Measurements from ENCODE around the gene TOM1.

The TOM1 gene

DNA sequence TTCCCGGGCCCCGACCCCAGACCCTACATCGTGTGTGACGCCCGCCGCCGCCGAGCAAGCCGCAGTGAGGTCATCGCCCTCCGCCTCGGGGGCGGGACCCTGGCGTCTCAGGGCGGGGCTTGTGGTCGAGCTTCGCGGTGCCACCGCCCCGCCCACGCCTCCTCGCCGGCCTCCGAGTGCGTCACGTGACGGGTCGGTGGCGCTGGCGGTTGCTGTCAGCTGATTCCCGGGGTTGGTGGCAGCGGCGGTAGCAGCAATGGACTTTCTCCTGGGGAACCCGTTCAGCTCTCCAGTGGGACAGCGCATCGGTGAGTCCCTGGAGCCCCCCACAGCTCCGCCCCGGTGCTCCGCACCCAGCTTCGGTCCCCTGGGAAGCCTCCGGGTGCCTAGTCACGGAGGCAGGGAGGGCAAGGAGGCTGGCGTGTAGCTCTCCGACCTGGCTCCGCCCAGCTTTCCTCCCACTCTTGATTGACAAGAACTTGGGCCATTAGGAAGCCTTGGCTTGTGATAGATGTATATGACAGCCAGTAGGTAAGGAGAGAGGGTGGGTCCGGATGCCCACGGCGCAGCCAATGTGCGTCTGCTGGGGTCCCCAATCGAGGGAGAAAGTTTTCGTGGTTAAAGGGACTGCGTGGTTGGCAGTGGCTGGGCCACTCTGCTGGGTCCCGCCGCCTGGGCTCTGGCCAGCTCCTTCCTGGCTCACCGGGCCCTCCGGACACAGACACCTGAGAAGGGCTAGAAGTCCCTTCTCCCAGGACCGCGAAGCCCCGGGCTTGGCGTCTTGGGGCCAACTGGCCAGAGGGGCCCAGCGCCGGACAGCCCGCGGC, at the start of gene TOM1:
Gene TOM1, plus strand, starts transcription at position 222 of the 827 bp plus-strand sequence. Its CDS starts 35 bp downstream, at position 257.
- DNase-seq (ENCODE audit: low read depth in 2 of 2), result peak; percentile 91 to 96

DNA sequence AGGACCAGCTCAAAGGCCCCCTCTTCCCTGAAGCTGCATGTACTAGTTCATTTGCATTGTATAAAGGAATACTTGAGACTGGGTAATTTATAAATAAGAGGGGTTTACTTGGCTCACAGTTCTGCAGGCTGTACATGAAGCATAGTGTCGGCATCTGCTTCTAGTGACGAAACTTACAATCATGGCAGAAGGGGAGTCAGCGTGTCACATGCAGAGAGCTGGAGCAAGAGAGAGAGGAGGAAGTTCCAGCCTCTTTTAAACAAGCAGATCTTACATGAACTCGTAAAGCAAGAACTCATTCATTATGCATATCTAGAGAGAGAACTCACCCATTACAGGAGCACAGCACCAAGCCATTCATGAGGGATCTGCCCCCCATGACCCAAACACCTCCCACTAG, 49.5 kb upstream of the TOM1 start:
- no peak for DNase-seq (ENCODE audit: low read depth in 2 of 2)

DNA sequence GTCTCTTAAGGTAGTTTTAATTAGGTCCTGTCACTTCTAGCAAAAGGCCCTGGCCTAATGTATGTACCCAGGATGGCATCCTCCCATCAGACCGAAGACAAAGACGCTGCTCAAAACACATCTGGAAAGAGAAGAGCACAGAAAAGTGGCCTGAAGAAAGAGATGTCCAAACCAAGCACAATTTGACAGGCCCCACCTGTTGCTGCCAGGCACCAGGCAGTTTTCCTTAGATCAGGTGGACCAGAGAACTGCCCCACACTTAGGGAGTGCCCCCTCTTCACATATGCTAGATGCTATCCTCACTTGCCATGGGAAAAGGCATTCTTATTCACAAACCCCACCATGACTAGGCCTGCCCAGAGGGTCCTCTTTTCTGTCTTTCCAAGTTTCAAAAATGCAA, 45.7 kb upstream of the TOM1 start:
- DNase-seq (ENCODE audit: low read depth in 2 of 2), result no peak

DNA sequence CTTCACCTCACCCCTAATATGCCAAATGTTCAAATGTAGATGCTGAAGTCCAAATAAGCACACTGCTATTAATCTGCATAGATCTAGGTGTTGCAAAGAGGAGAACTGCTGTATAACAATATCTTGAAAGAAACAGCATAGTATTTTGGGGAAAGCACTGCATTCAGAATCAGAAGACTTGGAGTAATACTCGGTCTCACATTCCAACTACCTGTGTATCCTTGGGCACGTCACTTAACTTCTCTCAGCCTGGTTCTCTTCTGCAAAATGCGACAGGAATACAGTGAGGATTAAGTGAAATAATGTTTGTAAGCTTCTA, 42.7 kb upstream of the TOM1 start:
- DNase-seq (ENCODE audit: low read depth in 2 of 2), result no peak

DNA sequence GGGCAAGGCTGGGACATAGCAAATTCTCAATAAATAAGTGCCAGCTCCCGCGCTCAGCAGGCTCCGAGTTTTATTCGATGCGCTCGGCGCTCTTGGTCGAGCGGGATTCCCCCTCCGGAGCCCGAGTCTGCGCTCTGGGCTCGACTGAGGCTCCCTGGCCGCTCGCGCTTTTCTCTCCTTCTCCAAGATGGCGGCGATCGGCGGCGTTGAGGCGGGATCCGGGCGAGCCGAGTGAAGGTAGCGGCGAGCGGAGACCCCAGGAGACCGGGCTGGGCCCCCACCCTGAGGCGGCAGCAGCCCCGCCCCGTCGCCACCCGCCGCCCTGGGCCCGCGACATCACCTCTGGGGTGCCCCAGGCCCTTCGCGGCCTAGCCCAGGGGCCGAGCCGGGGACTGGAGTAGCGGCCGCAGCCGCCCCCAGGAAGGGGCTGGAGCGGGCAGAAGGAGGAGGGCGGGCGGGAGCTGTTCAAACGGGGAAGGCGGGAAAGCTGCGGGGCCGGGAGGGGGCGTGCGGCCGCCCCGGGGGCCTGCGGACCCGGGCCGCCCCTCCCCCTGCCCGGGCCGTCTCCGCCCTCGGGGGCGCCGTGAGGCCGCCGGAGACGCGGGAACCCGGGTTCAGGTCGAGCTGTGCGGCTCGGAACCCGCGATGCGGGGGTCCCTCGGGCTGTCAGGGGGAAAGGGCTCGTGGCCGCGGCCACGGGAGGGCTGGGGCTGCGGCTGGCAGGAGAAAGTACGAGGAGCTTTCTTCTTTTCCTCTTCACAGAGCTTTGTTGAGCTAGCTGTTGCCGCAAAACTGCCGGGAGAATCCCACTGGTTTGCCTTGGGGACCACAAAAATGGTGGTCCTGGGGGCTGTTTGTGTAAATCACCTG, 42.1 kb upstream of the TOM1 start, which contains the start of gene HMGXB4:
Gene HMGXB4, plus strand, starts transcription at position 173 of the 870 bp plus-strand sequence. CDS start 4,898 bp downstream, outside the sequence.
- DNase-seq (ENCODE audit: low read depth in 2 of 2), result peak; percentile 77 to 80

DNA sequence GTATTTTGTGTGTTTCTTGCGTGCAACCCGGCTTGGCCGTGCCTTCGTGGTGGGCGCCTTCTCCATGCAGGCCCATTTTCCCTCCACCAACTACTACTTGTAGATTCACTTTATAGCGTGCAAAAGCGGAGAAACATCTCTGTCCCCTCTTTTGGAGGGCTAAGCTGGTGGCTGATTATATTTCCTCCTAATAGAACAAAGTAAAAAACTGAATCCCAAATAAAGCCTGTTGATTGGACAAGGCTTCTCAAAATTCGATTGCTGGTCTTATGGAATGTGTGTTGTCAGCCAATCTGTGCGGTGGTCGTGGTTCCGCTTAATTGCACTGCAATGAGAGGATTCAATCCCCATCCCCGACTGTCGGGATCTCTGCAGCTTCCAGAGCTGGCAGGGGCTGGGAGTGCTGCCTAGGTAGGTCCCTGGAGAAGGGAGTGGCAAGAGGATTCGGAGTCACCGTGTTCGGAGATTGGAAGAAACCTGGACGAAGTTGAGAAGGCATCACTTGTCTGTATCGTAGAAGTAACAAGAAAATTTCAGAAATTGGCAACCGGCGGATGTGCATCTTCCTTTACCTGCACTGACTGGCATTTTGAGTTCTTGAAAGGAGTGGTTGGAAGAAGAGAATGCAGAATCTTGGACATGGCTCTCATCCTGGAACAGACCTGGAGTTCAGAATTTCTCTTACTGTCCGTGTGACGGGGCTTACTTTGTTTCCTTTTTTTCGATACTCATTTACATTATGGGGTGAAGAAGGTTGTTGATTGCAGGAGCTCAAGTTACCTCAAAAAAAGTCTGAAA, 41.3 kb upstream of the TOM1 start:
- no peak for DNase-seq (ENCODE audit: low read depth in 2 of 2)

DNA sequence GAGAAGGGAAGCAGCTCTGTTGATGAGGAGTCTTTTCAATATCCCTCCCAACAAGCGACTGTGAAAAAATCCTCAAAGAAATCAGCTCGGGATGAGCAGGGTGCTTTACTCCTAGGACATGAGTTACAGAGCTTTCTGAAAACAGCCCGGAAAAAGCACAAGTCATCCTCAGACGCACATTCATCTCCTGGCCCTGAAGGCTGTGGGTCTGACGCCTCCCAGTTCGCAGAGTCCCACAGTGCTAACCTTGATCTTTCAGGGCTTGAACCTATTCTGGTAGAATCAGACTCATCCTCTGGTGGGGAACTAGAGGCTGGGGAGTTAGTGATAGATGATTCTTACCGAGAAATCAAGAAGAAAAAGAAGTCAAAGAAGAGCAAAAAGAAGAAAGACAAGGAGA, 34.7 kb upstream of the TOM1 start:
- DNase-seq (ENCODE audit: low read depth in 2 of 2), result no peak

DNA sequence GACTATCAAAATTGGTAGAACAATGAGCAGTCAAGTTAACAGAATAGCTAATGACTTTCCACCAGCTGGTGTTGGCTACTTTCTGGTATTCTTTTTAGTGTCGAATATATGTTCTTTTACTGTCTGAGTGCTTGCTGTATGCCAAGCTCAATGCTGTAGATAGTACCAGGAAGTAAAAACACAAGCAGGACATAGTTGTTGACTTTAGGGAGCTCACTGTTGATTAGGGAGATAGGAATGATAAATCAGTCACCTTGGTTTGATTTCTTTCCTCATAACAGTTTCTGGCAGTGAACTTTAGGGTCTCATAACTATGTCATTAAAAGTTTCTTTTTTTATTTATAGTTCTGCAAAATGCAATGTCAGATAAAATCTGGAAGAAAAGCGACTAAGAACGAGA, 33.4 kb upstream of the TOM1 start:
- no peak for DNase-seq (ENCODE audit: low read depth in 2 of 2)

DNA sequence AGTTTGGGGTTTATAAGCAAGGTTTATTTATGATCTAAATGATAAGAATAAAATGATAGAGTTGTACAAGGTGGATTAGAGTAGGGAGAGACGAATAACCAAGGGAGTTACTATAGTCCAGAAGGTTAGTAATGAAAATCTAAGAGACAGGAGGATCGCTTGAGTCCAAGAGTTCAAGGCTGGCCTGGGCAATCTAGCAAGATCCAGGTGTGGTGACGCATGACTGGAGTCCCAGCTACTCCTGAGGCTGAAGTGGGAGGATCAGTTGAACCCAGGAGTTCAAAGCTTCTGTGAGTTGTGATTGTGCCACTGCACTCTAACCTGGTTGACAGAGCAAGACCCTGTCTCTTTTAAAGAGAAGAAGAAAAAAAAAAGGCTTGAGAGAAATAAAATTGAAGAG, 30.1 kb upstream of the TOM1 start:
- no peak for DNase-seq (ENCODE audit: low read depth in 2 of 2)

DNA sequence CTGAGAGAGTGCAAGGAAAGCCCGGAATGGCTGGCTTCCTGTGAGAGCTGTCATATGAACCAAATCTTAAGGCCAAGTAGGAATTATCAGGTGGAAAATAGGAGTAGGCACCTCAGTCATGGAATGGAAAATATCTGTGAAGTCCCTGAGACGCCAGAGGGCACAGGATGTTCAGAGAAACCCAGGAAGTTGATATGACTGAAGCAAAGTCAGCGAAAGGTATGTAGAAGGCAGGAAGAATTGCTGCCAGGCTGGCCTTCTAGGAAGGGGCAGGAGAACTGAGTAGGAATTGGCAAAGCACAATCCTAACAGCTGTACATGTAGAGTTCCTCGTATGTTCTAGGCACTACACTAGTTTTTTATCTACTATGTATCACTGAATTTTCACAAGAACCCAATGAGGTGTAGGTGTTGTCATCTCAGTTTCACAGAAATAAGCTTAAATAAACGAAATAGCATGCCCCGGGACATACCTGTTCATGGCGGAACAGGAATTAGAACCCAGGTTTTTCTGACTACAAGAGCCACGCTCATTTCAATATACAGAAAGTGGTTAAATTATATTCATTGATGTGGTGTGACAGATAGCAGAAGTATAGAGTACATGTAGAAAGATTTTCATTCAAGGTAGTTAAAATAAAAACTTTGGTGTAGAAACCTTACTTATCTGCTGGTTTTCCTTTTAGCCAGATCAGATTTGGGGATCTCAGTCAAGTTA, 25.4 kb upstream of the TOM1 start:
- DNase-seq (ENCODE audit: low read depth in 2 of 2), result no peak

DNA sequence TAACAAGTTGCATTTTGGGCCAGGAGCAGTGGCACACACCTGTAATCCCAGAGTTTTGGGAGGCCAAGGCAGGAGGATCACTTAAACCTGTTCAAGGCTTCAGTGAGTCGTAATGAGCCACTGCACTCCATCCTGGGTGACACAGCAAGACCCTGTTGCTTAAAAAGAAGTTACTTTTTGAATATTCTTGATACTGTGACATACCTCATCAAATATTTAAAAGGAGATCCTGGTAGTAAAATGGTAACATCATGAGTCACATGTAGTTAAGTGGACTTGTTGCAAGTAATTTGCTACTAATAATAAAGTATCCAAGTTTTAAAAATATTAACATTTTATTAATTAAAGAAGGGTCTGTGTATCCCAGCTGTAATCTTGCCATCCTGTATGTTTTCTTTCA, 24.1 kb upstream of the TOM1 start:
- DNase-seq (ENCODE audit: low read depth in 2 of 2), result no peak

DNA sequence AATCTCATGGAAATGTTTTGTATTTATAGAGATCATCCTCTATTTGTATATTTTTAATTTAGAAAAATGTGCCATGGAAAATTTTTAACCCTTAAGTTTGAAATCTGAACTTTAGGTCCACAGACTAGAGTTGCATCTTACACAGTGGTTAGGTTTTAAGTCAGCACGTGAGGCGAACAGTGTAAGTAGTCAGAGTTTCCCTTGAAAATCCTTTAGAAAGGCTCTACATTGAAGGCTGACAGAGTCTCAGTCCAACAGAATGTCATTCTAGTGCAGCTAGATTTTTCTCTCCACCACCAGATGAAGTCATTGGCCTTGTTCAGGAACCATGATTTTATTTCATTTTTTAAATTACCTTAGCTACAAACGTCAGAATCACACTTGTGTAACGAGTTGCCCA, 23.7 kb upstream of the TOM1 start:
- DNase-seq (ENCODE audit: low read depth in 2 of 2), result no peak

DNA sequence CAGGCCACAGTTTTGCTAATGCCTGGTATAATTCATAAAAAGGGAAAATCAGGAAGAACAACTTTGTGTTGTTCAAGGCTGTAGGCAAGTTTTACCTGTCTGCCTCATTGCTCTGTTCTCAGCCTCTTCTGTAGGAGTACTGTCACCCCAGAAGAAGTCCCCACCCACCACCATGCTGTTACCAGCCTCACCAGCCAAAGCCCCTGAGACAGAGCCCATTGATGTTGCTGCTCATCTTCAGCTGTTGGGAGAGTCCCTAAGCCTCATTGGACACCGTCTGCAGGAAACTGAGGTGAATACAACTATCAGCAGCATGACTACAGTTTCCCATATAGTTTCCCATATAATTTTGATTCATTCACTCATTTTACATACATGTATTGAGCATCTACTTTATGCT, 11.6 kb upstream of the TOM1 start:
- no peak for DNase-seq (ENCODE audit: low read depth in 2 of 2)

DNA sequence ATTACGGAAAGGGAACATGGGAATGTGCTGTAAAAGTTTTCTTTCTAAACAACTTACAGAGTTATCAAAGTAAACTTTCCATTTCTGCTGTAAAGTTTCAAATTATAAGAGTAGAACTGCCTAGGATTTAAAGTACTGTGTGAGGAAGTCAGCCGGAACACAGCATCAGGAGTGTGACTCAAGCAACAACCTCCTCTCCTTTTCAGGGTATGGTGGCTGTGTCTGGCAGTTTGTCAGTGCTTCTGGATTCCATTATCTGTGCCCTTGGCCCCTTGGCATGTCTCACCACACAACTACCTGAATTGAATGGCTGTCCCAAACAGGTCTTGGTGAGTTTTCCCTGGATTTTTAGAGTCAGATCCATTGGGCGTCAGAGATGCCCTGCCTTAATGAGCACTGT, 6.9 kb upstream of the TOM1 start:
- no peak for DNase-seq (ENCODE audit: low read depth in 2 of 2)

DNA sequence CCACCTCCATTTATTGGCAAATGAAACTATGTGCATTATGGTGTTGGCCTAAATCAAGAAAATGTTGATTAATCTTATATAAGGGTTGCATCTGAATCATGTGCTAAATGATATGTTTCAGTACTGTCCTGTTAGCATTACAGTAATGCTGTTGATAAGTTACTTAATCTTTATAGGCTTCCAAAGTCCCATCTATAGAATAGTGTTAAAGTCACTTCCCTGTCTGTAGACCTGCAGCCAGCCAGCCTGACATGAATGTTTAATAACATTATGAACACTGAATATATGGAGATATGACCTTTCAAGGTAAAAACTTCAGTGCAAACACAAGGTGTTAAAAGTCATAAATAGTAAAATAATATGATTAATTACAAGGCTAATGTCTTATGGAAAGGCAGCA, 3.6 kb upstream of the TOM1 start:
- DNase-seq (ENCODE audit: low read depth in 2 of 2), result no peak

DNA sequence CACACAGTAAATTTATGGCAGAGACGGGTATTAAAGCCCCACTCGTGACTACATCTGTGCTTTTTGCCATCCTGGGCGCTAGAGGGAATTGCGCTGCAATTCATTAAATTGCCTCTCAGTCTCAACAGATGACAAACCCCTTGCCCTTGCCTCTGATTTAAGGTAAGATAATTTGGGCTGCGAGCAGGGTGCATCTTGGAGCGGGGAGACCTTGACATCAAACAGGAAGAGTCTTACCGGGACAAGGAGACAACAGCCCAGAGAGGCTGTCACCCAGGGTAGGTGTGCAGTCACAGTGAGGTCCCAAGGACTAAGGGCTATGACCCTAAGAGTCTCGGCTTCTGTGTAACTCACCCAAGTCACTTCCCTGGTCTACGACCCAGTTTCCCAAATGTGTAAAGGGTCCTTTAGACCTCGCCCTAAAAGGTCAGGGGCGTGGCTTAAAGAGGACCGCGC, 449 bp upstream of the TOM1 start:
- DNase-seq (ENCODE audit: low read depth in 2 of 2), result no peak

DNA sequence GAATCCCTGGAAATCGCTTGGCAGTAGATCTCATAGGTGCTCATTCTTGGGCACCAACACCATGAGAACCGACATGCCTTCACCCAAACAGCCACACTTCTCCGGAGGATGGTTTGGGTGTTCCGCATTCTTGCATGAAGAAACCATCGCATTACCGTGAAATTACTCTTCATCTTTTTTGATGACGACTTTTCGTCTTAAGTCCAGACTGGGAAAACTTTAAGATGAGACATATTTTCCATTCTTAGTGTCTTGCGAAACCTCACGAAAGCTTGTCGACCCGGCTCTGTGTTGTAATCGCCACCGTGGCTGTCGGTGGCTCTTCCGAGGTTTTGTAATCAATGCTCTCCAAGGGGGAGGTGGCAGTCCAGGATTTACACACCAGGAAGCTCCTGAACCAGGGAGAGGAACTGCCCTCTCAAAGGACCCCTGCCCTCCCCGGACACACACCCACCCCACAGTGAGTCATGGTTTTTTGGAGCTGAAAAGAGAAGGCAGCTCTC, 1.7 kb downstream of the TOM1 start:
- DNase-seq (ENCODE audit: low read depth in 2 of 2), result no peak

DNA sequence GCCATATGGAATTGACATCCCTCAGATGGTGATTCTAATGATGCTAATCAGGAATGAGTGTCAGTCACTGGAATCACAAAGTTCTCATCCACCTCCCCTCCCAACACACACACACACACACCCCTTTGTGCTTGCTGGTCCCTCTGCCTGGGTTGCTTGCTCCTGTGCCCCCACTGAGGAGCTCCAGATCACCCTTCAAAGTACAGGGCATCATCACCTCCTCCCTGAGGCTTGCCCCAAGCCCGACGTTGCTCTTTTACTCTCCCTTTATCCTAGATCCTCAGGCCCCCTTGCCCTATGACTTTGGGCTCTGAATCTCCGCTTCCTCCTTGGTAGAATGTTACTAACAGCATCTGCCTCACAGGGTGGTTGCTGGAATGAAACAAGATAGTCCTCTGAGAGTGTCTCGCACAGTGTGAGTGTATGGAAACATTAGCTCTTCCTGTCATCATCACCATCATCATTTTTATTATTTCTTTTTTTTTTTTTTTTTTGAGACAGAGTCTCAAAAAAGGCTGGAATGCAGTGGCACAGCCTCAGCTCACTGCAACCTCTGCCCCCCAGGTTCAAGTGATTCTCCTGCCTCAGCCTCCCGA, 3.4 kb downstream of the TOM1 start:
- no peak for DNase-seq (ENCODE audit: low read depth in 2 of 2)

DNA sequence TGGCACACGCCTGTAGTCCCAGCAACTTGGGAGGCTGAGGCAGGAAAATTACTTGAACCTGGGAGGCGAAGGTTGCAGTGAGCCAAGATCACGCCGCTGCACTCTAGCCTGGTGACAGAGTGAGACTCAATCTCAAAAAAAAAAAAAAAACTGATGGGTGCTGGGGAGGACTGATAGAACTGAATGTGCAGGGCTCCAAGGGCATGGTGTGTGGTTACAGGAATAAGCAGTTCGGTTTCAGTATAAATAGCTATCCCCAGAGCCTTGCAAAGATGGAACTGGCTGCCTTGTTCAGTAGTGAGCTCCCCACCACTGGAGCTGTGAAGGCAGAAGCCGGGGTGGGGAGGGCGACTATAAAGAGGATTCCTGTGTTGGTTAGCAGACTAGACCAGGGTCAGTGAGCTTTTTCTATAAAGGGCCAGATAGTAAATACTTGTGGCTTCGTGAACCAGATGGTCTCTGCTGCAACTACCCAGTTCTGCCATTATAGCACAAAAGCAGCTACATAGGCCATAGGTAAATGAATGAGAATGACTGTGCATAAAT, 5.9 kb downstream of the TOM1 start:
- DNase-seq (ENCODE audit: low read depth in 2 of 2), result no peak

DNA sequence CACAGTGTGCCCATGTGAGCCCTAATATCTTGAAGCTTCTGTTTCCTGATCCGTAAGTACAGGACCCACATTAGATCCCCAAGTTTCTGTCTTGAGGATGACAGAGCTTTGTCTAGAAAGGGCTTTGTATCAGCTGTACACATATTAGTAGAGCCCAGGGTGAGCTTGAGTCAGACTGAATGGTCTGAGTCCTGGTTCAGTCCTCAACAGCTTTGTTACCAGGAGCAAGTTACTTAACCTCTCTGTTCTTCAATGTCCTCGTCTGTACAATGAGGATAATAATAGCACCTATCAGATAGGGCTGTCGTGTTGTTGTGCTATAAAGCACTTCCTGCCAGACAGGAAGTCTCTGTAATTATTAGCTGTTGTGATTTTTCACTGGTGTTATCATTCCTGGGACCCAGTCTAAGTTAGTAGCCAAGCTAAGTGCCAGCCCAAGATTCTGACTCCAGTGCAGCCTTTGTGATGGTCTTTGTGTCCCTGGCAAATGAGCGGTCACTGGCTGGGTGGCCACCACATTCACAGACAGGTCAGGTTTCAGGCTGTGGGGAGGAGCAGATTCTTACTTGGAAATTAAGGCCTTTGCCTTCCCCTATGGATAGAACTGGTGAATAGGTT, 6.8 kb downstream of the TOM1 start:
- no peak for DNase-seq (ENCODE audit: low read depth in 2 of 2)

All from stimulated activated CD4-positive, alpha-beta T cell treated with anti-CD3 and anti-CD28 coated beads, Interleukin-12 subunit alpha, Interleukin-12 subunit beta, amount 100 ng/mL, for 24 hours (primary cell).